Progenitor cell of endocrine pancreas (in vitro differentiated cells): ENCODE data around the gene SPRED3. TPM values are rescaled to one million over a fixed set of nuclear protein-coding genes. Genes with fewer than 3 reads are reported as not detected.
A peak's percentile ranks its signal among the peaks of the same experiment; 100 is the strongest.
"Not testable (repeated sequence)": the region's sequence is repeated elsewhere in the genome, so short reads cannot be mapped to it uniquely, and the experiment has no call there.

Experiments used
- DNase-seq: peaks from one replicate; pipeline ENCODE4 v3.0.0; 2021; ENCODE audit warnings: low spot score; ENCODE audit not compliant: unreplicated experiment
- H3K27ac Mint-ChIP-seq: 2 replicates; pipeline ENCODE4 v1.8.0; 2021; ENCODE audit warnings: mild to moderate bottlenecking, moderate library complexity, mixed read lengths
- H3K27me3 Mint-ChIP-seq: 2 replicates; pipeline ENCODE4 v1.8.0; 2021; ENCODE audit warnings: mixed read lengths
- H3K36me3 Mint-ChIP-seq: 2 replicates; pipeline ENCODE4 v1.8.0; 2022; ENCODE audit warnings: mixed read lengths; ENCODE audit not compliant: insufficient read depth
- H3K4me1 Mint-ChIP-seq: 2 replicates; pipeline ENCODE4 v1.8.0; 2021; ENCODE audit warnings: low read depth, mixed read lengths
- H3K4me3 Mint-ChIP-seq: 2 replicates; pipeline ENCODE4 v1.8.0; 2021; ENCODE audit warnings: low read depth, mild to moderate bottlenecking, moderate library complexity, mixed read lengths
- H3K9me3 Mint-ChIP-seq: 2 replicates; pipeline ENCODE4 v1.8.0; 2021; ENCODE audit warnings: low read depth, mixed read lengths
- CTCF ChIP-seq: fragments of 200-600 bp; sonication (generic); IDR thresholded peaks from one replicate; pipeline ENCODE4 v1.5.0; 2021; ENCODE audit warnings: antibody characterized with exemption, mild to moderate bottlenecking; ENCODE audit not compliant: unreplicated experiment
- total RNA-seq: library from RNA; stranded (reverse); gene quantifications from 2 replicates; pipeline ENCODE4 v1.2.1, GENCODE V29; 2021

Gene SPRED3
- total RNA-seq, 1 donor from 2014 or later: 13.0 TPM

- Mint-ChIP-seq H3K36me3 (peaks cover 2% of the 10 kb centered on the region), H3K27me3 (peaks cover 25% of the 10 kb centered on the region), H3K4me1 (no peaks in the 10 kb centered on the region), H3K27ac (peak overlapping the region; percentile 76), H3K9me3 (no peaks in the 10 kb centered on the region), H3K4me3 (peak overlapping the region; percentile 78)
- no peak for TF ChIP-seq CTCF
- DNase-seq: no peak
Measured at GRCh38 chr19:38402623-38402966, 14.1 kb downstream of the SPRED3 start.

GRCh38 chr19:38402967-38403674 is 14.6 kb downstream of the SPRED3 start, which contains the start of gene FAM98C:
TSS of gene FAM98C (plus strand) at chr19:38403093. CDS start at chr19:38403154, 61 bp downstream.
- peak; percentile 98 for DNase-seq
- Mint-ChIP-seq H3K4me3 (peak within 1 kb of the TSS; percentile 78), H3K27ac (peak within 1 kb of the TSS; percentile 76), H3K9me3 (no peaks in the 10 kb centered on the region), H3K36me3 (peaks cover 3% of the 10 kb centered on the region), H3K27me3 (peaks cover 25% of the 10 kb centered on the region), H3K4me1 (no peaks in the 10 kb centered on the region)
- TF ChIP-seq CTCF: peak; percentile 100

- H3K27ac Mint-ChIP-seq: no peak overlapping the region
- peaks cover 3% of the 10 kb centered on the region for H3K36me3 Mint-ChIP-seq
Measured at GRCh38 chr19:38404858-38405257, 16.4 kb downstream of the SPRED3 start.

GRCh38 chr19:38405276-38405675 is 16.8 kb downstream of the SPRED3 start:
- peaks cover 3% of the 10 kb centered on the region for H3K36me3 Mint-ChIP-seq
- peaks cover 14% of the 10 kb centered on the region for H3K27me3 Mint-ChIP-seq
- no peaks in the 10 kb centered on the region for H3K4me1 Mint-ChIP-seq
- H3K27ac Mint-ChIP-seq: no peak overlapping the region
- H3K4me3 Mint-ChIP-seq: peak overlapping the region; percentile 33
- no peaks in the 10 kb centered on the region for H3K9me3 Mint-ChIP-seq
- no peak for TF ChIP-seq CTCF
- no peak for DNase-seq

More at GRCh38 chr19:38404858-38405257, 16.4 kb downstream of the SPRED3 start:
- TF ChIP-seq CTCF: no peak
- peaks cover 17% of the 10 kb centered on the region for H3K27me3 Mint-ChIP-seq
- no peak for DNase-seq
- peak overlapping the region; percentile 46 for H3K4me3 Mint-ChIP-seq
- no peaks in the 10 kb centered on the region for H3K4me1 Mint-ChIP-seq
- H3K9me3 Mint-ChIP-seq: no peaks in the 10 kb centered on the region

GRCh38 chr19:38409631-38410133 is 21.2 kb downstream of the SPRED3 start:
- Mint-ChIP-seq H3K9me3 (no peaks in the 10 kb centered on the region), H3K27me3 (peaks cover 3% of the 10 kb centered on the region), H3K4me3 (no peak overlapping the region), H3K27ac (peak overlapping the region; percentile 34), H3K4me1 (no peaks in the 10 kb centered on the region), H3K36me3 (peaks cover 3% of the 10 kb centered on the region)
- TF ChIP-seq CTCF: no peak
- DNase-seq: no peak

GRCh38 chr19:38410407-38410806 is 21.9 kb downstream of the SPRED3 start:
- not testable (repeated sequence) for H3K27ac Mint-ChIP-seq, H3K4me3 Mint-ChIP-seq, H3K27me3 Mint-ChIP-seq, H3K36me3 Mint-ChIP-seq, H3K4me1 Mint-ChIP-seq, H3K9me3 Mint-ChIP-seq, DNase-seq
